Left lobe of liver (tissue), 2 donors: ENCODE data around the gene TREH. TPM values are rescaled to one million over a fixed set of nuclear protein-coding genes. Genes with fewer than 3 reads are reported as not detected.
"Not testable (repeated sequence)": the region's sequence is repeated elsewhere in the genome, so short reads cannot be mapped to it uniquely, and the experiment has no call there.

Source experiments
- ATAC-seq: fragments of 200-7000 bp; cut with Tn5 transposase; one replicate; pipeline ENCODE4 v1.9.1; 2020; ENCODE audit warnings: mild to moderate bottlenecking, moderate library complexity
- DNase-seq: peaks from one replicate; pipeline ENCODE4 v3.0.0-alpha.2; 2020; ENCODE audit warnings: low spot score
- total RNA-seq: library from RNA; stranded (reverse); gene quantifications from one replicate; pipeline ENCODE4 v1.2.1, GENCODE V29; 2021
- donor health status: DM: no; HTN: no; CAD: no; lungs with moderate emphysema.
- donor health status: DM: no; HTN: yes; CAD: no.

TREH gene
- total RNA-seq, 1 donor from 2014 or later, result 3.4 TPM

DNA sequence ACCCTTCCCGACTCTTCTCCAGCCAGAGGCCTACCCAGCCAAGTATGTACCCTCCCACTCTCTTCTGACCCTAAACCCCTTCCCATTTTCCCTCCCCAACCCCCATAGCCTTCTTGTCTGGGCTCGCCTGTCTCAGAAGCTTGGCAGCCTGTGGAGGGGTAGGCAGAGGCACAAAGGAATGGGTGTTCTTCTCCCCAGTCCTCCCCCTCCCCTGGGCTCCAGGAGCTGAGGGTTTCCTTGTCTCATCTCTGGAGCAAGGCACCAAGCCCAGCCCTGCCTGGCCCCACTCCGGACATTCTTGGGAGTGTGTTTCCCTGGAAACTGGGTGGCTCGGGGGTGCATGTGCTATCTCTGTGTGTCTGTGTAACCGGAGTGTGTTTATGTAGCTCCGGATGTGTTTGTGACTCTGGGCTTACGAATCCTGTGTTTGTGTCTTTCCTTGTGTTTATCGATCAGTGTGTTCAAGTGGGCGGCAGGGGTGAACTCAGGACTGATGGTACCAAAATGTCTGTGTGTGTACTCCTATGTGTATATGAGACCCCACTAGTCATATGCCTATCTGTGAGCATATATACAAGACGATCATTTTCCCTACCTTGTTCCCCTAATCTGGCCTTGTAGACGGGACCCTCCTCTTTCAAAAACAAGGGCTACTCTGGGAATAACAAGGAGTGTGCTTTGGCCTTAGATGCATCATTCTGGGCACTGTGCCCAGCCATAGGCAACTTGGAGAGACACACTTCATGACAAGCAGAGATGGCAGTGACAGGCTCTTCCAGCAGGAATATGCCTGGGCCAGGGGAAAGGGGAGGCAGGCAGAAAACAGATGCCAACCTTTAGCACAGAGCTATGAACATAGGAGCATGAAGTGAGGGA, 61.1 kb downstream of the TREH start:
- DNase-seq, result no peak
- ATAC-seq, result peak; percentile 48

DNA sequence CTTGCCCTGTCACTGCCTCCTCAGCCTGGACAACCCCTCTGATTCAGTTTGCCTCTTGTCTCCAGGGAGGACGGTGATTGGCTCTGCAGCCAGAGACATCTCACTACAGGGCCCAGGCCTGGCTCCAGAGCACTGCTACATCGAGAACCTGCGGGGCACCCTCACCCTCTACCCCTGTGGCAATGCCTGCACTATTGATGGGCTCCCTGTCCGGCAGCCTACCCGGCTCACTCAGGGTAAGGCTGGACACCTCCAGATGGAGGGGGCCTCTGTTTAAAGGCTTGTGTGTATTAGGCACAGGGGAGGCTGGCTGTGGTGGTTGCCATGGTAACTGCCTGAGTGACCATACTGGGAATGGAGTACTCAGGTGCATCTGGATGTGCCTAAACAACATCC, 63.5 kb downstream of the TREH start:
- DNase-seq, result no peak
- no peak for ATAC-seq

DNA sequence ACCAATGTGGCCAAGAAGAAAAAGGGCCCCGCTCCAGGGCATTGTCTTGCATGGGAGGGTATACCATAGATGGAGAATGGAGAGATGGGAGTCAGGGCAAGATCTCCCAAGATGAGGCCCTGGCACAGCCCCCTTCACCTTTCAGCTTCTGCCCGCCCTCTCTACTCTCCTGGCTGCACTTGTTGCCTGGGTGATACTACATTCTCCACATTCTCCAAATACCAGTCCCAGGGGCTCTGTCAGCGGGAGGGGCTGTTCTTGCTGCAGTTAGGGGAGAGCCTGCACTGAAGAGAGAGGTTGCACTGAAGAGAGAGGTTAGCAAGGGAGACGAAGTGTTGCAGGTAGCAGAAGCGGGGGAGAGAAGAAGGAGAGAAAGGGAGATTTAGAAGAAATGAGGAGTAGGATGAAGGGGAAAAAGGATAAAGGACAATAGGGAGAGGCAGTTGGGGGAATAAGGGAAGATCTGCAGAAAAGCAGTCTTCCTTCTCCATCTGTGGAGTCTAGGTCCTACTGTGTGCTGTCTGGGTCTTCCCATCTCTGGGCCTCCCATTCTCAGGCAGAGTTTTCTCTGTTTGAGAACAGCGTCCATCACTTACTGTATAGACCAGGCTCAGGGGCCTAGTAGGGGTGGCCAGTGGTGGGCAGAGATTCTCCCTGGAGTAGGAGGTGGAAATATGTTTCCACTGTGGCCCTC, 64.0 kb downstream of the TREH start:
- ATAC-seq (no peak), DNase-seq (no peak)

DNA sequence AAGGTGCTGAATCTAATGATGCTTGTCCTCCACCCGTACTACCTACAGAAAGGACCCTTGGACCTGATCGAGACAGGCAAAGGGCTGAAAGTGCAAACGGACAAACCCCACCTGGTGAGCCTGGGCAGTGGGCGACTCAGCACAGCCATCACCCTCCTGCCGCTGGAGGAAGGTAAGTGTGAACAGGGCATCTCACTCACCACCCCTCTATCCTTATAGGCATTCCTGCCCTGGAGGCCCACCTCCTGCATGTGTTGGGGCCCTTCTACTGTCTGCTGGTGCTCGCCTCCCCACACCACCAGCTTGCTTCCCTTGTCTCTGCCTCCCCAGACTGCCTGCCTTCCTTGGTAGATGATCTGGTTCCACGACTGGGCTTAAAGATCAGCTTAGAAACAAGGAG, 64.9 kb downstream of the TREH start:
- DNase-seq, result no peak
- no peak for ATAC-seq

DNA sequence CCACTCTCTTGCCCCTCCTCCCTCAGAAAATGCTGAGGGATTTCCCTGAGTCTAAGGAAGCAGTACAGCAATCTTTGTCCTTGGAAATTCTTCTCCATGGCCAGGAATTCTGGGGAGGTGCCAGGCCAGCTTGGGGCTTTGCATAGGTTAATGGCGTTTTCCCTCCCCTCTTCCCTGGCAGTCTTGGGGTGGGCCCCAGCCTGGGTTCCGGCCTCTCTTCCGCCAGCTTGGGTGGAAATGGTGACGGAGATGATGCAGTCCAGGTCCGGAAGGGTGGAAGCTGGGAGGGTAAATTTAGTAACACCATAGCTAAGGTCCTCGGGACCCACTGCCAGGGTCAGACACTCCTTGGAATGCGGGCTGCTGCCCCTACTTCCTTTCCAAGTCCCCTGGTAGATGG, 67.1 kb downstream of the TREH start:
- DNase-seq, result no peak
- ATAC-seq, result no peak

DNA sequence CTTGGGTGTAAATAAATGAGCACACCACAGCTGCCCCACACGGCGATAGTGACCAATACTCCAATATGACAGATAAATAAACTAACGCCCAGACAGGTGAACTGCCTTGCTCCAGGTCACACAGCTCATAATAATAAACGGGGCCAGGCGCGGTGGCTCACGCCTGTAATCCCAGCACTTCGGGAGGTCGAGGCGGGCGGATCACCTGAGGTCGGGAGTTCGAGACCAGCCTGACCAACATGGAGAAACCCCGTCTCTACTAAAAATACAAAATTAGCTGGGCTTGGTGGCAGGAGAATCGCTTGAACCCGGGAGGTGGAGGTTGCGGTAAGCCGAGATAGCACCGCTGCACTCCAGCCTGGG, 68.0 kb downstream of the TREH start:
- ATAC-seq, DNase-seq: not testable (repeated sequence)

DNA sequence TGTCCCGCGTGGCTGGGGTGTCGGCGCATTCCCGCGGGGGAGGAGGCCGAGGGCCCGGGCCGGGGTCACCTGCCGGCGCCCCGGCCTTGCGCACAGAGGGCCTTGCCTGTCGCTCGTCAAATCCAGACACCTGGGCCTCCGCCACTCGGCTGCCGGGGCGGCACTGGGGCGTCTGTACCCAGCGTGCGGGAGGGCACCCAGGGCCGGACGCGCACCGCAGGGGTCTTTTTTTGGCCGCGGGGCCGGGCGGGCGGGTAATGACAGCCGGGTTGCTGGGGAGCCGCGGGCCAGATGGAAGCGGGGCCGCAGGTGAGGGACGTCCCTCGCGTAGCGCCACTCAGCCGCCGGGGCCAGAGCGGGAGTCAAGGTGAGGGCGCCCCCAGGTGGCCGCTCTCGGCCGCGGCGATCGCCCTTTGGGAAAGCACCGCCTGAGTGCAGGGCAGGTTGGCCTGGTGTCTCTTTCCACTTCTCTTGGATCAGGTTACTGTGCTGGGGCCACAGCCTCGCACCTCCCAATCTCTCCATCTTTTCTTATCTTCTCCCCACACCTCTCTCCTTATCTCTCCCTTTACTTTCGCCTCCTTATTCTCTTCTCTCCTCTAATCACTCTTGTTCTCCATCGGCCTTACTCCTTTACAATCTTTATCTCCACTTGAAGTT, 68.5 kb downstream of the TREH start:
- peak; percentile 78 for DNase-seq
- ATAC-seq, result peak; percentile 83

- ATAC-seq (peak; percentile 14), DNase-seq (no peak)
These were observed 69.2 kb downstream of the TREH start for GRCh38 chr11:118610225-118610772.

DNA sequence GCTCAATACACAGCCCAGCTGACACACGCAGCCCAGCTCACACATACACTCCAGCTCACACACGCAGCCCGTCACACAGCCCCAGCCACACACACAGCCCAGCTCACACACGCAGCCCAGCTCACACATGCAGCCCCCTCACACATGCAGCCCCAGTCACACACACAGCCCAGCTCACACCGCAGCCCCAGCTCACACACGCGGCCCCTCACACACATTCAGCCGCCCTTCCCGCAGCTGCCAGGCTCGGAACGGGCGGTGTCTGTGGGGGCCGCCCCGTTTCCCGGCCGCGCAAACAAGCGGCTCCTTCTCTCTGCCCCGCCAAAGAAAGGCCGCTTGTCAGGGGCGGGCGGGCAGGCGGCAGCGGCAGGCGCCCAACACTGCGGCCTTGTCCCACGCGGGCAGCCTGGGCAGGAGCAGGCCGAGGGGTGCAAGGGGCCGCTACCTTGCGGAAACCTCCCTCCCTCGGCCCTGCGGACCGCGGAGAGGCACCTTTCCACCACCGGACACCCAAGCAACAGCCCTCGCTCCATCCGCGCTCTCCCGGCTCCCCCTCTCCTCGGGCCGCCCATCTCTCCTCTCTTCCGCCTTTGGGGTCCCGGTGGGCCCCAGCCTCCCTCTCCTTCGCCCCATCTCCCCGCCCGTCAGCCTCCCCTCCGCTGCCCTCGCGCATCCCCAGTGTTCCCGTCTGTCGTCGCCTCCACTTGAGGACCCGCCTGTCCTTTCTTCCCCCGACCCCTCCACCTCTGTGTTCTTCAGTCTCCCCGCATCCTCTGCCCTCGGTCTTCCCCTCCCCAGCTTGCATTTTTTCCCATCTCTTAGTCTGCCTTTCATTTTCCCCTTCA, 69.8 kb downstream of the TREH start:
- no peak for DNase-seq
- no peak for ATAC-seq

DNA sequence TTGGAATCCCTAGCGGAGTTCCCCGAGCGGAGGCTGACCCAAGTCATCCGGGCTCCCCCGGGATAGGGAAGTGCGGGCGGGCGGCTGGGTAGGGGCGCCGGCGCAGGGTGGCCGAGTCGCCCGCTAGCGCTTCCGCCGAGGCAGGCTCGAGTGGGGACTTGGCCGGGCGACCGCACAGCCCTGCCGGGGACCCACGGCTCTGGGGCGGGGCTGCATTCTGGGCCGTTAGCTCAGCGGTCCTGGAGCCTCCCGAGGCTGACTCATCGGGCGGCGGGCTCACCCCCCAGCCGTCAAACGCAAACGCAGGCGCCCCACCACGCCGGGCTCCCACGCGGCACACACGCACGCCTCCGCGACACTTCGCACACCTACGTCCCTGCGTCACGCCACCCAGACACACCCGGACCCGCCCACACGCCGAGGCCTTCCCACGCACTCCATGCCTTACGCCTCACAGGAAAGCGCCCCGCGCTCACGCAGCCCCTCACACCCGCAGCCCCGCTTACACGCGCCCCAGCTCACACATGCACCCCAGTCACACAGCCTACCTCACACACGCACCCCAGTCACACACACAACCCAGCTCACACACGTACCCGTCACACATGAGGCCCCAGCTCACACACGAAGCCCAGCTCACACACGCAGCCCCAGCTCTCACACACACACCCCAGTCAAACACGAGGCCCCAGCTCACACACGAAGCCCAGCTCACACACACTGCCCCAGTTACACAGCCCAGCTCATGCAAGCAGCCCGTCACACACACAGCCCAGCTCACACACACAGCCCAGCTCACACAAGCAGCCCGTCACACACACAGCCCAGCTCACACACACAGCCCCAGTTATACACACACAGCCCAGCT, 70.9 kb downstream of the TREH start:
- DNase-seq, result peak; percentile 40
- peak; percentile 22 for ATAC-seq

GRCh38 chr11:118607401-118608359, 71.8 kb downstream of the TREH start, which contains the start of gene PHLDB1:
Gene PHLDB1, plus strand, starts transcription at chr11:118607615. Its CDS starts 6,222 bp downstream, at chr11:118613837.
- peak; percentile 50 for DNase-seq
- peak; percentile 50 for ATAC-seq

Other genes starting within 250 kb of the TREH start
- 20.4 TPM for gene KMT2A, start 243.2 kb downstream of the TREH start, total RNA-seq
- gene TTC36, start 152.2 kb downstream of the TREH start, total RNA-seq, result 116 TPM
- gene TMEM25, start 148.5 kb downstream of the TREH start, total RNA-seq, result 37.5 TPM
- gene IFT46, start 113.7 kb downstream of the TREH start, total RNA-seq, result 5.4 TPM
- gene ARCN1, start 107.2 kb downstream of the TREH start, total RNA-seq, result 61.0 TPM
- 7.5 TPM for gene PHLDB1, start 72.0 kb downstream of the TREH start, total RNA-seq
- gene DDX6, start 111.5 kb upstream of the TREH start, total RNA-seq, result 40.1 TPM
- 0.08 TPM for gene CXCR5, start 204.2 kb upstream of the TREH start, total RNA-seq
- 24.7 TPM for gene BCL9L, start 246.3 kb upstream of the TREH start, total RNA-seq